ENCODE data around the gene EXOC4.
"Not testable (repeated sequence)": the region's sequence is repeated elsewhere in the genome, so short reads cannot be mapped to it uniquely, and the experiment has no call there.

The EXOC4 gene

DNA sequence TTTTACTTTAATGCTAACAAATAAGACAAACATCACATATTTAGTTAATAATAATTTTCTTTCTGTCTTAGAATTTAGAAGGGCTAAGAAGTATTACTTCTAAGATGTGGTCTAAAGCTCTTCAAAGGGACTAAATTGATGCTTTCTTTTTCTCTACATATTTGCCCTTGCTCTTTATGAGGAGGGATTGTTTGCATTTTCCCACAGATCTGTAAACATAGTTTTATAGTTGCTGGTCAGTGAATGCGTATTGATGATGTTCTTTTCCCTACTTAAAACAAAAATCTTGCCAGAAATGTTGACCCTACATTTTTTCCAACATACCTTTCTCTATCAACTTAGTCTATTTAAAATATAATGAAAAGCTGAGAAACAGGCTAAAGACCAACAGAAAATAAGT is 501.8 kb downstream of the EXOC4 start:
- no peak for DNase-seq (ENCODE audit: low spot score)

DNA sequence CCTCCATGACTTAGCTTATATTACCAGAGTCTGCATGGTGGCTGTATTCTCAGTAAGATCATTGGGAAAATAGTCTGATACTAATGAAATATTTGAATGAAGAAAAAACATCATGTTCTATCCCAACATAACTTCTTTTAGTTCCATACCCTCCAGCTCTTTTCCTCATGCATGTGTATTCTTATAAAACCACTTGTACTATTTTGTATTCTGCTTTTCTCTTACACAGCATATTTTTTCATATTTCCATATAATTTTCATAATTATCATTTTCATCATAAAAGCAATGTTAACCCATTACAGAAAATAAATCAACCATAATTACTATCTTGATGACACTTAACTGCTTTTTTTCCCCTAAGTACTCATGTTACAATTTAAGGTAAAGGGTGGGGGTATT is 503.0 kb downstream of the EXOC4 start:
- DNase-seq (ENCODE audit: low spot score) = no peak

GRCh38 chr7:133761443-133761842 is 508.6 kb downstream of the EXOC4 start:
- DNase-seq (ENCODE audit: low spot score) = no peak

DNA sequence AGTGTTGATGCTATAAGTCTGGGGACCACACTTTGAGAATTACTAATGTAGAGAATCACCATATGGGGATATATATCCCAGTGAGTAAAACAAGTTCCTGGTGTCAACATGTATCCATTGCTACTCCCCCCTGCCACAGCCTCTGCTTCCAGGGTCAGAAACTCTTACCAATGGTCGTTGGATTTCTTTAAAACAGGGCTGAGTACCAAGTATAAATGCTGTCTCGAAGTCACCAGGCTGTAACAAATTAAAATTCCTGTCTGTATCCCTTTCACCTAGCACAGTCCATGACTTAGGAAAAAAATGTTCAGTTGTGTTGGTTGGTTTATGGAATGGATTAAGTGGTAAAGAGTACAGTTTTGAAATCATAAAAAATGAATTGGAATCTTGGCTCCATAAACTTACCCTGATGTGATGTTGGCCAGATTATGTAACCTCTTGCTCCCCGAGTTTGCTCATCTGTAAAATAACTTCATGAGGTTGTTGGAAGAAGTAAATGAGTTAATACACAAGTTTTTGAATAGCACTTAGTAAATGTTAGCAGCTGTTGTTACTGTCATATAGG is 510.3 kb downstream of the EXOC4 start:
- no peak for DNase-seq (ENCODE audit: low spot score)

DNA sequence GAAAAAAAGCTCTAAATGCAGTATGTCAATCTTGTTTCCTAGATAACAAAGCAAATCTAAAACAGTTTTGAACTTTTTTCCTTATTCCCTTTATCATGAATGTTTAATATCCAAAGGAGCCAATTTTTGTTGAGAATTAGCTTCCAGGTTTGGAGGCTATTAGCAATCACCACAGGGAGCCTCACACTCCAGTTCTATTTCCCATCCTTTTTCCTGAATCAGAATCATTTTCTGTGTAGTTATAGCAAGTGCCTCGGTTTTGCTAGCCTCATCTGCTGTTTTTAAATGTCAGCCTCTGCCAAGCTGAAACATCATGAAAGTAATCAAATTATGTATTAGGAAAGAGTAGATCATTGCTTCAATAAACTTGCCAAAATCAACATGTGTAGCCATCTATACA is 516.8 kb downstream of the EXOC4 start:
- DNase-seq (ENCODE audit: low spot score) = no peak

- no peak for DNase-seq (ENCODE audit: low spot score)
Measured at GRCh38 chr7:133770863-133771492, 518.1 kb downstream of the EXOC4 start.

GRCh38 chr7:133771788-133772419 is 519.0 kb downstream of the EXOC4 start:
- no peak for DNase-seq (ENCODE audit: low spot score)

GRCh38 chr7:133773601-133774000 is 520.7 kb downstream of the EXOC4 start:
- DNase-seq (ENCODE audit: low spot score) = no peak

- no peak for DNase-seq (ENCODE audit: low spot score)
Measured at GRCh38 chr7:133775201-133775600, 522.3 kb downstream of the EXOC4 start.

DNA sequence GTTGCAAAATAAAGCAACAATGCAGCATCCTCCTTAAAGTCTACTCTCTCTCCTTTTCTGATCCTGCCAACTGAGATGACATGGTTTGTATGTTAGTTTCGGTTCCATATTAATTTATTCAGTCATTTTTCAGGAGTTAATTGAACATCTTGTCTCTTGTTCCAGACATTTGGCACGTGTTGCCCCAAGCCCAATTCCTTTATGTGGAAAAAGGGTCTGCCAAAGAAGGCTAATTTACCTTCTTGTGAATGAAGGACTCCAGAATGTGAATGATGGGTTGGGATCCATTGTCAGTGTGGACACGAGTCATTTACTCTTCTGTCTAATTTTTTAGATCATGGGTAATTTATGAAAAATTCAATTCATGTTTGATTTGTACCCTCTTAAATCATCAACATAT is 523.4 kb downstream of the EXOC4 start:
- DNase-seq (ENCODE audit: low spot score) = no peak

- DNase-seq (ENCODE audit: low spot score) = no peak
Measured at GRCh38 chr7:133777701-133778100, 524.8 kb downstream of the EXOC4 start.

DNA sequence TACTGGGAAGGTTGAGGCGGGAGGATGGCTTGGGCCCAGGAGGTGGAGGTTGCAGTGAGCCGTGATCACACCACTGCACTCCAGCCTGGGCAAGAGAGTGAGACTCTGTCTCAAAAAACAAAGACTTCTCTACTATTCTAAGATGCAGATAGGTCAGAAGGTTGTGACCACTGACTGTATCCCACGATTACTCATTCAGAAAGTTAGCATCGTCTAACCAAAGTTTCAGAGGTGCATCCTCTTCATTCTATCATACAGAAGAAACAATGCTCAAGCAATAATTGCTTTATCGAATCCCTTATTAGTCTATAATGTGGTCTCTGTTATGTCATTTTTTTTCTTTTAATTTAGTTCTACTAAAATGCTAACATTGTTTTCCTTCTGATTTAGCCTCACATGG is 525.6 kb downstream of the EXOC4 start:
- no peak for DNase-seq (ENCODE audit: low spot score)

- not testable (repeated sequence) for DNase-seq (ENCODE audit: low spot score)
Measured at GRCh38 chr7:133779538-133779937, 526.7 kb downstream of the EXOC4 start.

GRCh38 chr7:133780912-133781311 is 528.0 kb downstream of the EXOC4 start:
- no peak for DNase-seq (ENCODE audit: low spot score)

- no peak for DNase-seq (ENCODE audit: low spot score)
Measured at GRCh38 chr7:133781486-133782090, 528.7 kb downstream of the EXOC4 start.

DNA sequence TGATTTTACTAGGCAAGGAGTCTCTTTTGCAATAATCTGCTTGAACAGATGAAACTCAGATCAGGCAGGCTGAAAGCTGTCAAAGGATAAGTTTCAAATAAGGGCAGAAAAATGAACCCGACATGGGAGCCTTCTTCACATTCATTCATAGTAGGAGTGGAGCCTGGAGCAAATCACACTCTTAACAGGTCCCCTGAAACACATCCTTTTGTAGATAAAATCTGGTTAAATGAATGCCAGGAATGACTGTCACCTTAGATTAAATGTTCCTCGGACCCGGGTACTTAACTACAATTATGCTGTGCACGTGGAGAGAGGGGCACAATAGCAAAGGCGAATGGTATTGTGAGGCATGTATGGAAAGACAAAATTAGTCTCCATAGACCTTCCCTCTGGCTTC is 529.6 kb downstream of the EXOC4 start:
- DNase-seq (ENCODE audit: low spot score) = no peak

GRCh38 chr7:133783276-133783675 is 530.4 kb downstream of the EXOC4 start:
- no peak for DNase-seq (ENCODE audit: low spot score)

DNA sequence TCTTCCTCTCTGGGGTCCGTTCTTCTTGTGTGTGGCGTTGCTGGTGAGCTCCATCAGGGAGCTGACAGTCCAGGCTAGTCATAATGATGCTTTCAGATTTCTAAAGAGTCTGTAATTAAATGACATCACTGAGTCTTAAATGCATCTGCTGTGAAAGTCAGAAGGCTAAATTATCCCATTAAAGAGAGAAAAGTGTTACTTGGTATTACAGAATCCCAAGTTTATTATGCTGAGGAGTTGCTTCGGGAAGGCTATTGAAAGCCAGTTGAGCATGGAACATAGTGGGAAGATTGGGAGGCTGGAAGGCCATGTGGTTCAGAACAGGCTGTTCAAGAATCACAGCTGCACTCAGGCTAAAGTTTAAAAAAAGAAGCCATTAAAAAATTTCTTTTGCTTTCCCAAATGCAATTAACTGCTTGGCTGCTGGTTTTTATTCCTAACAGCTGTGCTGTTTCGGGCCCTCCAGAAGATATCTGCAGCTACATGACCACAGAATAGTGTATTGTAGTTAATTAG is 531.7 kb downstream of the EXOC4 start:
- DNase-seq (ENCODE audit: low spot score) = no peak

DNA sequence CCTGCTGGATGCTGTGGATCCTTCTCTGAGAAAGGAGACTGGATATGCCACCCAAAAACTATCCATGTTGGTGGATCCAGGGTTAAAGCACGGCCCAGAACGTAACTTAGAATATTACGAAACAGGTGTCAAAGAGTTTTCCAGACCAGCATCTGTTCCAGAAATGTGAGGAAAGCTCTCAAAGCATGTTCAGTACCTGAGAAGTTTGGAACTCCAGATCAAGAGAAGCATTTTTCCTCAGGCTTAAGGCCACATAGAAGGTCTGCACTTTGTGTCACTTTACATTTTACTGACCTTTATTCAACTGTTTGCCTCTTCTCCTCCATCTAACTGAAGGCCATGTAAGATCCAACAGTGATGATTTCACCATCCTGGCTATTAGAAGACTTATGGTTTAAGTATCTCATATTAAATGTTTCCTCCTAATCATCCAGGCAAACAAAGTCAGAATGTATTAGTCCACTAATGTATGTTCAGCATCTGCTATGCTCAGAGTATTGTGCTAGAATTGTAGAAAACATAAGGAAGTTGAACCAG is 533.6 kb downstream of the EXOC4 start:
- DNase-seq (ENCODE audit: low spot score) = no peak

DNA sequence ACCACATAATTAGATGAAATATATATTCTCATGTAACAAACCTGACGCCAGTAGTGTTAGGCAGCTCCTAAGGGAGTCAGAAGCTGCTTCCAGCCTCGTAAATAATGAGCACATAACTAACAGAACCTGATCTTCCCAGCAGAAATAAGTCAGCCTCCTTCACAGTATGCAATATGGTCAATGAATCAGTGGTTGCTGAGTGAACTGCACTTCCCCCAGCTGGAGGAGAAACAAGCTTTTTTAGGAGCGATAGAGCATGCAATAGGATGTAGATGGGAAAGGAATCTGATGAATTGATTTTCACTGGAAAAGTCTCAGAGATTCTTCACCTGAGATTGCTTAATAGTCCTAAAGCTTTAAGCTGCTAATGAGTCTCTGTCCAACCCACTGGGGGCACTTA is 537.1 kb downstream of the EXOC4 start:
- DNase-seq (ENCODE audit: low spot score) = no peak

- DNase-seq (ENCODE audit: low spot score) = no peak
Measured at GRCh38 chr7:133790911-133791310, 538.0 kb downstream of the EXOC4 start.

- DNase-seq (ENCODE audit: low spot score) = no peak
Measured at GRCh38 chr7:133794479-133794878, 541.6 kb downstream of the EXOC4 start.

All from ecto neural progenitor cell (in vitro differentiated cells).